Measurements from ENCODE around the gene DCHS2.

DCHS2 gene

GRCh38 chr4:154376486-154376885 is 115.1 kb downstream of the DCHS2 start:
- no peak for DNase-seq (ENCODE audit: low read depth)

- DNase-seq (ENCODE audit: low read depth): no peak
Observed at GRCh38 chr4:154368060-154368459, 123.5 kb downstream of the DCHS2 start.

- no peak for DNase-seq (ENCODE audit: low read depth)
Observed at GRCh38 chr4:154367659-154368058, 123.9 kb downstream of the DCHS2 start.

- DNase-seq (ENCODE audit: low read depth): no peak
Observed at GRCh38 chr4:154366956-154367355, 124.6 kb downstream of the DCHS2 start.

GRCh38 chr4:154364066-154364845 is 127.3 kb downstream of the DCHS2 start:
- no peak for DNase-seq (ENCODE audit: low read depth)

GRCh38 chr4:154361450-154361849 is 130.1 kb downstream of the DCHS2 start:
- DNase-seq (ENCODE audit: low read depth): no peak

GRCh38 chr4:154360491-154360890 is 131.1 kb downstream of the DCHS2 start:
- no peak for DNase-seq (ENCODE audit: low read depth)

- DNase-seq (ENCODE audit: low read depth): no peak
Observed at GRCh38 chr4:154354883-154355282, 136.7 kb downstream of the DCHS2 start.

- no peak for DNase-seq (ENCODE audit: low read depth)
Observed at GRCh38 chr4:154349829-154350228, 141.8 kb downstream of the DCHS2 start.

- no peak for DNase-seq (ENCODE audit: low read depth)
Observed at GRCh38 chr4:154348657-154349056, 142.9 kb downstream of the DCHS2 start.

- no peak for DNase-seq (ENCODE audit: low read depth)
Observed at GRCh38 chr4:154345359-154345758, 146.2 kb downstream of the DCHS2 start.

- DNase-seq (ENCODE audit: low read depth): no peak
Observed at GRCh38 chr4:154344686-154345085, 146.9 kb downstream of the DCHS2 start.

- DNase-seq (ENCODE audit: low read depth): no peak
Observed at GRCh38 chr4:154343651-154344050, 147.9 kb downstream of the DCHS2 start.

GRCh38 chr4:154341448-154341847 is 150.2 kb downstream of the DCHS2 start:
- DNase-seq (ENCODE audit: low read depth): no peak

- DNase-seq (ENCODE audit: low read depth): no peak
Observed at GRCh38 chr4:154335588-154335987, 156.0 kb downstream of the DCHS2 start.

GRCh38 chr4:154332681-154333421 is 158.7 kb downstream of the DCHS2 start:
- peak; percentile 2 for DNase-seq (ENCODE audit: low read depth)

GRCh38 chr4:154329939-154330338 is 161.7 kb downstream of the DCHS2 start:
- DNase-seq (ENCODE audit: low read depth): no peak

- no peak for DNase-seq (ENCODE audit: low read depth)
Observed at GRCh38 chr4:154329268-154329868, 162.2 kb downstream of the DCHS2 start.

- no peak for DNase-seq (ENCODE audit: low read depth)
Observed at GRCh38 chr4:154328030-154328429, 163.6 kb downstream of the DCHS2 start.

- DNase-seq (ENCODE audit: low read depth): no peak
Observed at GRCh38 chr4:154320521-154320920, 171.1 kb downstream of the DCHS2 start.

GRCh38 chr4:154319736-154320135 is 171.9 kb downstream of the DCHS2 start:
- DNase-seq (ENCODE audit: low read depth): no peak

GRCh38 chr4:154317201-154317999 is 174.2 kb downstream of the DCHS2 start:
- no peak for DNase-seq (ENCODE audit: low read depth)
